Adrenal gland (tissue), 5 donors: ENCODE results near the gene HOXD9.
A peak's percentile ranks its signal among the peaks of the same experiment; 100 is the strongest.

Experiments
- POLR2A ChIP-seq, 2 donors: fragments of 450-650 bp; IDR thresholded peaks; one replicate each; pipeline ENCODE4 v1.6.1; 2017; ENCODE audit warnings: antibody characterized with exemption in 2 of 2, mild to moderate bottlenecking in 2 of 2, moderate library complexity in 1 of 2
- TF ChIP-seq, protein P1 (sequence below), 6 experiments: fragments of 450-650 bp in 4 of 6; fragments of 200-600 bp in 2 of 6; sonication (generic) in 1 of 6; IDR thresholded peaks; 1 replicate in 5 of 6; 2 replicates in 1 of 6; pipeline versions ENCODE4 v1.5.1 to v1.8.0; 2016 to 2021; ENCODE audit warnings: antibody characterized with exemption in 6 of 6, mild to moderate bottlenecking in 2 of 6, moderate library complexity in 1 of 6
- donor health status: DM: no; HTN: no; CAD: no.

DNA sequence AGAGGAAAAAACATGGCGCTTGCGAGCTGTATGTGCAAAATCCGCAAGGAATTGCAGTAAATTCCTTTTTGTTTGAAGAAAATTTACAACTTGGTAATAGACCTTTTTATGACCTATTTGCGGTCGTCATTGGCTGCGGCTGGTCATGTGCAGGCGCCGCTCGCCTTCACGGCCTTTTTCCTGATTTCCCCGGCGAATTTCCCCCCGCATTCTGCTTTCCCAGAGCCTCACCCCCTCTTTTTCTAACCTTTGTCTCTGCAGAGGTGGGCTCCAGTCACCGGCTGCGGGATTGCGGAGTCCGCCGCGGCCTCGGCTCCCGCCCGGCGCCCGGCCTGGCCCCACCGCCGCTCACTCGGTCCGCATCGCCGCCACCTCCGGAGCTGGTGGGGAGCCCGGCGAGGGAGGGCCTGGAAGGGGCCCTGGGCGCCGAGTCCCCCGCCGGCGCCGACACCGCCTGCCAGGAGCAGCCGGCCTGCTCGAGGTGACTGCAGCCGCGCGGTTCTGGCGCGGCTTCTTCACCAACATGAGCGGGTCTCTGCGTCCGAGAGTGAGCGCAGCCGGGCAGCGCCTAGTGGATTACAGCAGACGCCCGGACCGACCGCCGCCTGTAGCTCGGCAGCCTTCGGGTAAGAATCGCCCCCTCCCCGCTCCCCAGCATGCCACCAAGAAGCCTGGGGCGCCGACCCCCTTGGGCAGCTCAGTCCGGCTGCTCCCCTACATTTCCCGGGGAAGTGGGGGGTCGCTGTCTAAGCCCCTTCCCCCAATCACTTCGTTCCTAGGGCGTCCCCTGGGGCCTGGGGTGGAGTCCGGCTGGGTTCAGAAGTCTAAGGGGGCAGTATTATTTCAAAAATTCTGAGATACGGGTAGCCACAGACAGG lies 14.1 kb downstream of the HOXD9 start:
- TF ChIP-seq, protein P1, sequence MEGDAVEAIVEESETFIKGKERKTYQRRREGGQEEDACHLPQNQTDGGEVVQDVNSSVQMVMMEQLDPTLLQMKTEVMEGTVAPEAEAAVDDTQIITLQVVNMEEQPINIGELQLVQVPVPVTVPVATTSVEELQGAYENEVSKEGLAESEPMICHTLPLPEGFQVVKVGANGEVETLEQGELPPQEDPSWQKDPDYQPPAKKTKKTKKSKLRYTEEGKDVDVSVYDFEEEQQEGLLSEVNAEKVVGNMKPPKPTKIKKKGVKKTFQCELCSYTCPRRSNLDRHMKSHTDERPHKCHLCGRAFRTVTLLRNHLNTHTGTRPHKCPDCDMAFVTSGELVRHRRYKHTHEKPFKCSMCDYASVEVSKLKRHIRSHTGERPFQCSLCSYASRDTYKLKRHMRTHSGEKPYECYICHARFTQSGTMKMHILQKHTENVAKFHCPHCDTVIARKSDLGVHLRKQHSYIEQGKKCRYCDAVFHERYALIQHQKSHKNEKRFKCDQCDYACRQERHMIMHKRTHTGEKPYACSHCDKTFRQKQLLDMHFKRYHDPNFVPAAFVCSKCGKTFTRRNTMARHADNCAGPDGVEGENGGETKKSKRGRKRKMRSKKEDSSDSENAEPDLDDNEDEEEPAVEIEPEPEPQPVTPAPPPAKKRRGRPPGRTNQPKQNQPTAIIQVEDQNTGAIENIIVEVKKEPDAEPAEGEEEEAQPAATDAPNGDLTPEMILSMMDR (IDR thresholded peaks at IDR 0.05): no peak
- peak; percentile 41 to 56 for TF ChIP-seq POLR2A (IDR thresholded peaks at IDR 0.05)
